ENCODE results near the gene SAV1. TPM values are rescaled to one million over a fixed set of nuclear protein-coding genes. Genes with fewer than 3 reads are reported as not detected.

SAV1 gene
- total RNA-seq, 2 experiments from 2014 or later: 7.9 to 8.8 TPM

- peaks cover 6% of the 10 kb centered on the region for H3K4me1 Mint-ChIP-seq (ENCODE audit: low read depth)
- CTCF ChIA-PET: no interaction called here
- H3K27ac ChIP-seq (ENCODE audit: low read depth in 1 of 2, low read length in 2 of 2): no peak overlapping the region
Measured at GRCh38 chr14:50649691-50650090, 18.4 kb downstream of the SAV1 start.

GRCh38 chr14:50647753-50648152 lies 20.4 kb downstream of the SAV1 start:
- DNase-seq (no peak), ATAC-seq (ENCODE audit: poor library complexity) (no peak)
- no peaks in the 10 kb centered on the region for H3K27me3 Mint-ChIP-seq
- no peak overlapping the region for H3K27ac Mint-ChIP-seq
- H3K36me3 Mint-ChIP-seq (ENCODE audit: low read depth): peaks cover 8% of the 10 kb centered on the region
- no peak overlapping the region for H3K4me3 Mint-ChIP-seq
- Histone ChIP-seq H3K36me3 (ENCODE audit: insufficient read depth, low read length) (no peaks in the 10 kb centered on the region), H3K27ac (ENCODE audit: low read depth in 1 of 2, low read length in 2 of 2) (no peak overlapping the region), H3K9me3 (ENCODE audit: control insufficient read depth in 1 of 2, insufficient read depth in 1 of 2, low read length in 2 of 2) (no peaks in the 10 kb centered on the region), H3K27me3 (ENCODE audit: control insufficient read depth in 1 of 2, insufficient read depth in 2 of 2, low read length in 2 of 2) (no peaks in the 10 kb centered on the region), H3K4me3 (ENCODE audit: low read length) (no peak overlapping the region), H3K4me1 (ENCODE audit: insufficient read depth, low read length) (no peaks in the 10 kb centered on the region)
- CTCF ChIA-PET: no interaction called here
- H3K4me1 Mint-ChIP-seq (ENCODE audit: low read depth): no peaks in the 10 kb centered on the region
- intact Hi-C loops (cut with DNase I, micrococcal nuclease): no loop called here
- POLR2A ChIA-PET: no interaction called here
- no peak for TF ChIP-seq CTCF (IDR thresholded peaks at IDR 0.05)
- no peaks in the 10 kb centered on the region for H3K9me3 Mint-ChIP-seq

More at GRCh38 chr14:50649691-50650090, 18.4 kb downstream of the SAV1 start:
- no peak for TF ChIP-seq CTCF (IDR thresholded peaks at IDR 0.05)
- no peaks in the 10 kb centered on the region for H3K27me3 ChIP-seq (ENCODE audit: control insufficient read depth in 1 of 2, insufficient read depth in 2 of 2, low read length in 2 of 2)
- H3K4me1 ChIP-seq (ENCODE audit: insufficient read depth, low read length): no peaks in the 10 kb centered on the region
- POLR2A ChIA-PET: no interaction called here
- Mint-ChIP-seq H3K36me3 (ENCODE audit: low read depth) (peaks cover 3% of the 10 kb centered on the region), H3K27ac (no peak overlapping the region), H3K4me3 (no peak overlapping the region), H3K9me3 (no peaks in the 10 kb centered on the region), H3K27me3 (no peaks in the 10 kb centered on the region)
- H3K4me3 ChIP-seq (ENCODE audit: low read length): no peak overlapping the region
- ATAC-seq (ENCODE audit: poor library complexity) (no peak), DNase-seq (no peak)
- H3K9me3 ChIP-seq (ENCODE audit: control insufficient read depth in 1 of 2, insufficient read depth in 1 of 2, low read length in 2 of 2): no peaks in the 10 kb centered on the region
- no peaks in the 10 kb centered on the region for H3K36me3 ChIP-seq (ENCODE audit: insufficient read depth, low read length)
- intact Hi-C loops (cut with DNase I, micrococcal nuclease): no loop called here

- POLR2A ChIA-PET: no interaction called here
- ATAC-seq (ENCODE audit: poor library complexity): no peak
- no peak overlapping the region for H3K27ac ChIP-seq (ENCODE audit: low read depth in 1 of 2, low read length in 2 of 2)
- intact Hi-C loops (cut with DNase I, micrococcal nuclease): no loop called here
- H3K9me3 Mint-ChIP-seq: no peaks in the 10 kb centered on the region
- H3K4me1 Mint-ChIP-seq (ENCODE audit: low read depth): no peaks in the 10 kb centered on the region
- H3K27ac Mint-ChIP-seq: no peak overlapping the region
- TF ChIP-seq CTCF (IDR thresholded peaks at IDR 0.05): no peak
- no peaks in the 10 kb centered on the region for H3K36me3 ChIP-seq (ENCODE audit: insufficient read depth, low read length)
- no peak overlapping the region for H3K4me3 ChIP-seq (ENCODE audit: low read length)
- no peaks in the 10 kb centered on the region for H3K9me3 ChIP-seq (ENCODE audit: control insufficient read depth in 1 of 2, insufficient read depth in 1 of 2, low read length in 2 of 2)
- no peaks in the 10 kb centered on the region for H3K27me3 Mint-ChIP-seq
- H3K4me1 ChIP-seq (ENCODE audit: insufficient read depth, low read length): no peaks in the 10 kb centered on the region
- H3K4me3 Mint-ChIP-seq: no peak overlapping the region
- DNase-seq: no peak
- CTCF ChIA-PET: no interaction called here
- no peaks in the 10 kb centered on the region for H3K27me3 ChIP-seq (ENCODE audit: control insufficient read depth in 1 of 2, insufficient read depth in 2 of 2, low read length in 2 of 2)
- peaks cover 10% of the 10 kb centered on the region for H3K36me3 Mint-ChIP-seq (ENCODE audit: low read depth)
Measured at GRCh38 chr14:50647282-50647681, 20.8 kb downstream of the SAV1 start.
